Osteoblast (primary cell): Measurements from ENCODE around the gene HLA-DMB. TPM values are rescaled to one million over a fixed set of nuclear protein-coding genes. Genes with fewer than 3 reads are reported as not detected.

Experiments
- DNase-seq: peaks from one replicate; pipeline ENCODE4 v3.0.0; 2011; ENCODE audit warnings: low spot score, mixed read lengths; ENCODE audit not compliant: insufficient read length; ENCODE audit errors: missing footprints
- H2AFZ ChIP-seq: 2 replicates; pipeline ENCODE4 v1.6.0; 2011; ENCODE audit warnings: mild to moderate bottlenecking, low read length
- H3K27ac ChIP-seq: 2 replicates; pipeline ENCODE4 v1.5.1; 2011; ENCODE audit warnings: mild to moderate bottlenecking, low read depth, low read length, moderate library complexity
- H3K27me3 ChIP-seq: 2 replicates; pipeline ENCODE4 v1.6.0; 2012; ENCODE audit warnings: mild to moderate bottlenecking, control low read depth, inconsistent platforms, low read length, moderate library complexity; ENCODE audit not compliant: insufficient read depth
- H3K36me3 ChIP-seq: 2 replicates; pipeline ENCODE4 v1.5.1; 2011; ENCODE audit warnings: mild to moderate bottlenecking, low read length, control low read depth, moderate library complexity; ENCODE audit not compliant: insufficient read depth
- H3K4me1 ChIP-seq: 2 replicates; pipeline ENCODE4 v1.5.1; 2011; ENCODE audit warnings: mild to moderate bottlenecking, low read length, control low read depth, moderate library complexity; ENCODE audit not compliant: insufficient read depth
- H3K4me2 ChIP-seq: 2 replicates; pipeline ENCODE4 v1.6.0; 2011; ENCODE audit warnings: mild to moderate bottlenecking, low read length; ENCODE audit not compliant: insufficient read depth
- H3K4me3 ChIP-seq: fragments of 200-600 bp; sonication (generic); 3 replicates; pipeline ENCODE4 v1.5.1; 2012; ENCODE audit warnings: mild to moderate bottlenecking, low read length, inconsistent platforms; ENCODE audit not compliant: insufficient read depth
- H3K79me2 ChIP-seq: 2 replicates; pipeline ENCODE4 v1.6.0; 2012; ENCODE audit warnings: mild to moderate bottlenecking, low read length, control low read depth, inconsistent platforms; ENCODE audit not compliant: insufficient read depth
- H3K9me3 ChIP-seq: 2 replicates; pipeline ENCODE4 v1.5.1; 2011; ENCODE audit warnings: low read depth, low read length, control low read depth
- H4K20me1 ChIP-seq: 2 replicates; pipeline ENCODE4 v1.6.0; 2012; ENCODE audit warnings: mild to moderate bottlenecking, low read length, control low read depth; ENCODE audit not compliant: insufficient read depth
- total RNA-seq: library from RNA; depleted of rRNA; stranded (reverse); fragments of >200 nt; gene quantifications from 2 replicates; pipeline ENCODE4 v1.2.3, GENCODE V29; 2012
- TF ChIP-seq, protein P1 (sequence below): IDR thresholded peaks from 2 replicates; pipeline ENCODE4 v1.5.1; 2011; ENCODE audit warnings: mild to moderate bottlenecking, low read depth, low read length, moderate library complexity; ENCODE audit errors: extremely low read depth

Gene HLA-DMB
- total RNA-seq, 1 donor = 2.2 TPM

GRCh38 chr6:32964776-32965175, 23.9 kb upstream of the HLA-DMB start:
- Histone ChIP-seq H2AFZ (no peak overlapping the region), H3K36me3 (no peaks in the 10 kb centered on the region), H3K27me3 (no peaks in the 10 kb centered on the region), H3K79me2 (peaks cover 47% of the 10 kb centered on the region), H3K27ac (no peak overlapping the region), H3K4me1 (peaks cover 29% of the 10 kb centered on the region), H3K9me3 (no peaks in the 10 kb centered on the region), H3K4me2 (no peak overlapping the region), H3K4me3 (no peak overlapping the region), H4K20me1 (no peaks in the 10 kb centered on the region)
- TF ChIP-seq, protein P1, sequence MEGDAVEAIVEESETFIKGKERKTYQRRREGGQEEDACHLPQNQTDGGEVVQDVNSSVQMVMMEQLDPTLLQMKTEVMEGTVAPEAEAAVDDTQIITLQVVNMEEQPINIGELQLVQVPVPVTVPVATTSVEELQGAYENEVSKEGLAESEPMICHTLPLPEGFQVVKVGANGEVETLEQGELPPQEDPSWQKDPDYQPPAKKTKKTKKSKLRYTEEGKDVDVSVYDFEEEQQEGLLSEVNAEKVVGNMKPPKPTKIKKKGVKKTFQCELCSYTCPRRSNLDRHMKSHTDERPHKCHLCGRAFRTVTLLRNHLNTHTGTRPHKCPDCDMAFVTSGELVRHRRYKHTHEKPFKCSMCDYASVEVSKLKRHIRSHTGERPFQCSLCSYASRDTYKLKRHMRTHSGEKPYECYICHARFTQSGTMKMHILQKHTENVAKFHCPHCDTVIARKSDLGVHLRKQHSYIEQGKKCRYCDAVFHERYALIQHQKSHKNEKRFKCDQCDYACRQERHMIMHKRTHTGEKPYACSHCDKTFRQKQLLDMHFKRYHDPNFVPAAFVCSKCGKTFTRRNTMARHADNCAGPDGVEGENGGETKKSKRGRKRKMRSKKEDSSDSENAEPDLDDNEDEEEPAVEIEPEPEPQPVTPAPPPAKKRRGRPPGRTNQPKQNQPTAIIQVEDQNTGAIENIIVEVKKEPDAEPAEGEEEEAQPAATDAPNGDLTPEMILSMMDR = no peak
- DNase-seq = no peak

GRCh38 chr6:32963866-32964265, 23.0 kb upstream of the HLA-DMB start:
- Histone ChIP-seq H3K4me2 (no peak overlapping the region), H3K27ac (no peak overlapping the region), H4K20me1 (no peaks in the 10 kb centered on the region), H3K79me2 (peaks cover 47% of the 10 kb centered on the region), H2AFZ (no peak overlapping the region), H3K4me3 (no peak overlapping the region), H3K9me3 (no peaks in the 10 kb centered on the region), H3K36me3 (no peaks in the 10 kb centered on the region), H3K4me1 (peaks cover 22% of the 10 kb centered on the region), H3K27me3 (no peaks in the 10 kb centered on the region)
- DNase-seq = no peak
- TF ChIP-seq, protein P1 = no peak

GRCh38 chr6:32962213-32962826, 21.5 kb upstream of the HLA-DMB start:
- no peaks in the 10 kb centered on the region for H3K27me3 ChIP-seq
- peaks cover 16% of the 10 kb centered on the region for H3K4me1 ChIP-seq
- TF ChIP-seq, protein P1 = no peak
- H3K36me3 ChIP-seq = no peaks in the 10 kb centered on the region
- no peaks in the 10 kb centered on the region for H4K20me1 ChIP-seq
- no peak for DNase-seq
- H3K4me3 ChIP-seq = no peak overlapping the region
- no peak overlapping the region for H2AFZ ChIP-seq
- H3K79me2 ChIP-seq = peaks cover 38% of the 10 kb centered on the region
- no peak overlapping the region for H3K4me2 ChIP-seq
- H3K9me3 ChIP-seq = no peaks in the 10 kb centered on the region
- H3K27ac ChIP-seq = no peak overlapping the region

DNA sequence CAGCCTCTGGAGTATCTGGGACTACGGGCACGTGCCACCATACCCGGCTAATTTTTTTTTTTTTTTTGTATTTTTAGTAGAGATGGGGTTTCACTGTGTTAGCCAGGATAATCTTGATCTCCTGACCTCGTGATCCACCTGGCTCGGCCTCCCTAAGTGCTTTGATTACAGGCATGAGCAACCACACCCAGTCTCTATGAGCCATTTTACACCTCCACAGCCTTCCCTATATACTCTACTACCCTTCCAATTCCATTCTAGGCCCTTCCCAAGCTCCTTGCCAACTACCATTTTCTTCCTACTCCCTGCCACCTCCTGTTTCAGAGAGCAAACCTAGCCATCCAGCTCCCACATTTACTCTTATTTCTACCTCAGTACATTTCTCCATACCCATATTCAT, 19.7 kb upstream of the HLA-DMB start:
- no peak overlapping the region for H3K27ac ChIP-seq
- H3K4me1 ChIP-seq = no peaks in the 10 kb centered on the region

More for the DNA sequence above, 19.7 kb upstream of the HLA-DMB start:
- H3K79me2 ChIP-seq = peaks cover 27% of the 10 kb centered on the region
- no peaks in the 10 kb centered on the region for H3K27me3 ChIP-seq
- H4K20me1 ChIP-seq = no peaks in the 10 kb centered on the region
- no peak for DNase-seq
- H3K4me3 ChIP-seq = no peak overlapping the region
- H3K4me2 ChIP-seq = no peak overlapping the region
- H2AFZ ChIP-seq = no peak overlapping the region
- no peaks in the 10 kb centered on the region for H3K9me3 ChIP-seq
- H3K36me3 ChIP-seq = no peaks in the 10 kb centered on the region
- TF ChIP-seq, protein P1 = no peak
